Bone marrow (tissue), 2 donors: ENCODE measurements around the gene ZNF385D.

Source experiments
- DNase-seq, 2 donors: peaks; one replicate each; lab custom pipeline; 2025; lab: John Stamatoyannopoulos, UW

ZNF385D gene

DNA sequence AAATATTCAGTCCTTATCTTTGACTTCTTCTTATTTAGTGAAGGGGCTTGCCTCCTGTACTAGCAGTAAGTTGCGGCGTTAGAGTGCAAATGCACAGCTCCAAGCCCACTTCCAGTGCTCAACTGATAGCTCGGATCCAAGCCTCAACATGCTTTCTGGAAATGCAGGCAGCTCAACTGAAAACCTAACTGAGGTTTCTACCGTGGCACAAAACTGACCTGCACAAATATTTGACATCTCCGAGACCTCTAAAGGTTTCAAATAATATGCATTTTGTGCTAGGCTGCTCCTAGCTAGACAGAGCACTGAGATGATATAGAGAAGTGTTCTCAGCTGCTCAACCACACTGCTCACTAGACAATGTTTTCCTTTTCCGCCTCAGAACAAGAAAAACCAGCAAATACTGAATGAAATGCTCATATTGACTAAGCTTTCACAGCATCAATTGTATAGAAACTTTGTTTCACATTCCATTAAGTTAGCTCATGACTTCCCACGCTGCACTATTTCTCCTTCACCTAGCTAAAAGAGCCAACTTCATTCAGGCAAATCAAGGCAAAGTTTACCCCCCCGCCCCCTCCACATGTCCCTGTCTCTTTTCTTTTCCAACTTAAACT lies 822 bp downstream of the ZNF385D start:
- DNase-seq, result no peak

DNA sequence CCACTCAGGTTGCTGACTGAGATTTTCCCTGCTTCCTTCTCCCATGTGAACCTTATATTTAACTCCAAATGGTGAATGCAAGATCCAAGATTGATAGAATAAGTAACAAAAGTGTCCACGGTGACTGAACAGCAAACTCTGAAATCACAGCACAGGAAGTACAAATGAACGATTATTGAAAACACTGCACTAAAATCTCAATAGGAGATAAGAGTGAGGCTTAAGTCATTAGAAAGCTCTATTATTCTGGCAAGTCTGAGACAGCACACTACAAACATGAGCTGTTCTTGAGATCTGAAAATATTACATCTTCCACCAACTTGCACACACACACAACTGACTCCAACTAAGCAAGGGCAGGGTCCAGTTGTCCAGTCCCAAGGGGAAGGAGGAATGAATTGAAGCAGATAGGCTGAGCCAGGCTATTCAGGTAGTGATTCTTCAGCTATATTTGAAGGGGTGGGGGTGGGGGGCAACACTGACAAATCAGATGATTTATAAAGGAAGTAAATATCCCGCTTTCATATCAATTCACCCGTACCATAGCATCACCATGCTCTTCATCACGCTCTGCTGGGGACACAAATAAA lies 2.9 kb downstream of the ZNF385D start:
- DNase-seq, result no peak

DNA sequence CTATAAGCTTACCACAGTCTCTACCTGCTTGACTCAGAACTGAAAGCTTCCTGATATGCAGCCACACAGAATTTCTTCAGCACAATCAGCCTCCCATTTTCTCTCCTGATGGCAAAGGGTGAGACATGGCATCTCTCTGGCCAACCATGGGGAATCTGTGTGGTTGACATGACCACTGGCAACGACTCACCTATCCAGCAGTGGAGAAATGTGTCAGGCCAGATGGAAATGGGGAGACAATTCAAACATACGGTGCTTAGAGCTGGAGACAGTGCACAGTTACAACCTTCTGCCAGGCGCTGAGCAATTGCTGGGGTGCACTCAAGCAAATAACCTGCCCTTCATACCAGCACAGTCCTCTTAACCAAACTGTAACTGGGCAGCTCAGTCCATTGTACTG lies 3.6 kb downstream of the ZNF385D start:
- no peak for DNase-seq

DNA sequence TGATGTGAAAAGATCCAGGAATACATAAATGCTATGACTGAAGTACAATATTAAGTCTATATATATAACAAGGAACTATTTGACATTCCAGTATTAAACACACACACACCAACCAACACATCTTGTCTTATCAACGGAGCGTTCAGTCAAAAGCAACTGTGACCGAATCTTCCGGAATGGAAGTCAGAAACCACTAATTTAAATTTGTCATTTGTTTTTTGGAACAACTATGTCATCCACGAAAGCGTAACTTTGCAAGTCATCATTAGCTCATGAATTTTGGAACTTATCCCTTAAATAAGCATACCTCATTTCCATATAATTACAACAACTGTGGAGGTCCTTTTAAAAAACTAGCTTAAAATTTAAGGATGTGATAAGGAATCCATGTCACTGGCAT lies 5.0 kb downstream of the ZNF385D start:
- DNase-seq, result no peak

DNA sequence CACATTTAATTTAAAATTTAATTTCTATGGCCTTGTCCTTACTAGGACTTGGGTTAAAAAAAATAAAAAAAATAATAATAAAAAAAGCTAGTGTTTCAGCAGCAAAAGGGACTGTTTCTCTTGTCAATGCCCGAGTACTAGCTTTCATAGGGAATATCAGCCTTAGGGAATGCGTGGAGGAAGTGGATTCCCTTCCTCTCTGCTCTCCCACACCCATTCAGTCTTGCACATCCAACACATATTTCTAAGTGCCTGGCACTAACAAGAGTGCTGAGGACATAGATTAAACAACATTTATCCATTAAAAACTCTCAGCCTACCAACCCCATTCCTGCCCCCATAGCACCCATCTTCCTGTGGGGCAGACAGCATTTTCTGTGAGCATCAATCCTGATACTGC lies 6.2 kb downstream of the ZNF385D start:
- DNase-seq, result no peak

DNA sequence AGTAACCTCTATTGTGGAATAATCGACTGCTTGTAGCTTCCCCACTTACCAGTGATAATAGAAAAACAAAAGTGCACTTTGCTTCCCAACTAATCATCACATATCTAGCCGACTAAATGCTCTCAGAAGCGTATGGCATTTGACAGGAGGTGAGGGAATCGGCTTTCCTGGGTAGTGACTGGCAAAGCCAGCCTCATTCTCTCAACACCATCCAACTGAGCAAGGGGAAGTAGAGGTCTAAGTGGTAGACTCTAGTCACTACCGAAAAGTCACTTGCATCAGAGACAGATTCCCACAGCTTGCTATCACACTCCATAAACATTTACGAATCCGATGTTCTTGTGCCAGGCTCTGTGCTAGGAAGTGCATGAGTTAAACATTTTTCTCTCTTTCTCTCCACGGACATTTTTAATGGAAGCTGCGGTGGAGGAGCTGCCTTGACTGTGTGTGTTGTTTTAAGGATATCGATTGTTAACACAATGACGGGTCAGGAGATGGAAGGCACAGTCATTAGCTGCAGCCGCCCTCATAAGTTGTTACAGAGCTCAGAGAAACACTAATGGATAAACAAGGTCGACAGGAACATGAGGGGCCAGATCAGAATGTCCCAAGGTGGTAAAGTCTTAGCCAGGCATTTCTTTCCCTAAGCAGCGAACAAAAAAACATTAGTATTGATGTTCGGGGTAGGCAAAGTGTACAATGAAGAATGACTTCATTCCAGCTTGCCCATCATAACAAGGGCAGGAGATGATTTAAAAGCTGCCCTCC lies 11.9 kb downstream of the ZNF385D start:
- DNase-seq, result no peak

DNA sequence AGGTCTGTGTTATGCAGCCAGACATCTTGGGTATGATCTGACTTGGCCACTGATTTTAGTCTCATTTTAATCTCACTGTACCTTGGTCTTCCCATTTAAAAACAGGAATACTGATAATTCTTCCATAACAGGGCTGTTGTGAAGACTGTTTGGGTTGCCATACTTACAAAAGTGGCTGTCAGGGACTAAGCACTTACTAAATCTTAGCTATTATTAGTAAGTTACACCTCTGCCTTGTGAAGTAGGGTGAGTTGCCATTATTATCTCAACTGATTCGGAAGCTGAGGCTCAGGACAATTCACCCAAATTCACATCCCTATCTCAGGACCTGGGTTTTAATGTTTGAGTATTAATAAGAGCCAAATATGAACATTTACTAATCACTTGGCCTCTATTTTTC lies 12.7 kb downstream of the ZNF385D start:
- no peak for DNase-seq

DNA sequence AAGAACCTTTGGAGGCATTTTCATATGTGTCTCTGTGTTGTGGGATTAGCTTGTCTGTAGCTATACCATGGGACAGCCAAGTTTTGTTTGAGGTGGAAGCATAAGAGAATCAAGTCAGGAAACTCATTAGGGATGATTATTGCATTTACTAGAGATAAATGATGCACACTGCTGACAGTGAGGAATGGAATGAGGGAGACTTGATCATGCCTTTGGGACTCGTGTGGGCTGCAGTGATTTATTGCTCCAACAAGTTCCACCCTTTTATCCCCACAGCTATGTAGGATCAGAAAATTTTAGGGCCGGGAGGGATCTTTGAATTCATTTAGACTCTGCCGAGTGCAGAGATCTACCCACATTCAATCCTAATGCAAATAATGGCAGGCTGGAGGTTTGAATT lies 16.3 kb downstream of the ZNF385D start:
- DNase-seq, result no peak

DNA sequence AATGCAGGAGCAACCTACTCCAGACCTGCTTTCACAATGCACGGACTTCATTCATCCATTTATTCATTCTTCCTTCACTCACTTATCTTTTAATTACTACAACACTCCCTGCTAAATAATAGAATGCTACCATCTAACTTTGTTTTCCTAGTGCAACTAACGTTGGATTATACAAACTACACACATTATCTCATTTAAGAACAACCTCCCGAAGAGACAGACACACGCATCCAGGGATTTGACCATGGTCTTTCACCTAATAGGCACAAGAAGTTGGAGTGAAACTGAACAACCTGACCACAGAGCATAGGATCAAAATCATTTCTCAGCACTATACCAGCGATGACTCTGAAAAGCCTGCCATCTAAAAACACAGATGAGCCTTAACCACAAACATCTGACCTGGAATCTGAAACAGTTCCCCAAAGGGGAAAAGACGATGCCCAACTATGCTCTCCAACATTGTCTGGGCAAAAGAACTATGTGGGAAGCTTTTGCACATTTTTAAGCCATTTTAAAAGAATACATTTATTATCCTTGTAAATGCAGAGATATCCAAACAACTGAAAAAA lies 21.0 kb downstream of the ZNF385D start:
- no peak for DNase-seq

DNA sequence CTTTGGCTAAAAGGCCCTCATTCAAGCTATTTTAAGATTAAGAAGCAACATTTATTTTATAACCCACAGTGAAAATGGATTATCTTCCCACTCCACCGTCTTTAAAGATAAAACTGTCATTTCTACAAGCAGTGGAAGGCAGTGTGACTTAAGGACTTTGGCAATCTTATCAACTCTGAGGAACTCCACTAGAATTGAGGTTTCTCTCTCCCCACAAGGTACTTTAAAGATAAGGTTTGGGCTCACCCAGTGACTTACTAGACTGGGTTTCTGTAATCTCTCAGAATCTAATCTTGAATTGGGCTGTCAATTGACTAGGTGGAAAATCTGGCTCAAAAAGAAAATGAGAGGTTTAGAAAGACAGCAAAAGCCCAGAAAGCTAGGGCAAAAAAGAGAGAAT lies 21.7 kb downstream of the ZNF385D start:
- DNase-seq, result no peak

DNA sequence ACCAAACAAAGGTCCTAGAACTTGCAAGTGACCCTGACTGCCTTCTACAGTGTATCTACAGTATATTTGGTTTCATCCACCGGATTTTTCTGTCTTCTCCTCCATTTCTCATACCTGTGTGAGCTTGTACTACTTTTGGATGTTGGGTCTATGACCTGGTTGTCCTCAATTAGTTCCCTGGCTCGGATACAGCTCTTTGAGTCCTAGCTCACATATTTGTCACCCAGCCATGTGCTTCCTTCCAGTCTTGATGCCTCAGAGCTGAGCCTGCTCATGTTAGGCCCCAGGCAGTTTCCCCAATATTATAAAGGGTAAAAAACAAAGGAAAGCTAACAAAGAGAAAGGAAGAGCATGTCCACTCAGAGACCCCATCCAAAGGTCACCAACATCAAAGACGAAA lies 28.2 kb downstream of the ZNF385D start:
- no peak for DNase-seq

DNA sequence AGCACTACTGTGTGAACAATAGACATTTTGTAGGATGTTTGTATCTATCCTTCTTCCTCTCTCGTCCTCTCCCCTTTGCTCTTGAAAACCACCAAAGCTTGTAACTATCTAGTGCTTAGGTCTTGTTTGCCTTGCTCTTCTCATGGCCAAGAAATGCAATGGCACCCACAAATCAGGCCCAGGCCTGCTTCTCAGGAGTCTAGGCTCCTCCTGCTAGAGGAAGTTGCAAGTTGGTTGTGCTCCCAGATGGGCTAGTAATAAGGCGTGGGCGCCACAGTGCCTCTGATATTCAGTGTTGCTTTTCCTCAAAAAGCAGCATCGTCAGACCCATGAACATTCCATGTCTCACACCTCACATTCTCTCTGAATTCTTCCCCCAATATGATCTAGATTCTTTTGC lies 28.7 kb downstream of the ZNF385D start:
- no peak for DNase-seq

DNA sequence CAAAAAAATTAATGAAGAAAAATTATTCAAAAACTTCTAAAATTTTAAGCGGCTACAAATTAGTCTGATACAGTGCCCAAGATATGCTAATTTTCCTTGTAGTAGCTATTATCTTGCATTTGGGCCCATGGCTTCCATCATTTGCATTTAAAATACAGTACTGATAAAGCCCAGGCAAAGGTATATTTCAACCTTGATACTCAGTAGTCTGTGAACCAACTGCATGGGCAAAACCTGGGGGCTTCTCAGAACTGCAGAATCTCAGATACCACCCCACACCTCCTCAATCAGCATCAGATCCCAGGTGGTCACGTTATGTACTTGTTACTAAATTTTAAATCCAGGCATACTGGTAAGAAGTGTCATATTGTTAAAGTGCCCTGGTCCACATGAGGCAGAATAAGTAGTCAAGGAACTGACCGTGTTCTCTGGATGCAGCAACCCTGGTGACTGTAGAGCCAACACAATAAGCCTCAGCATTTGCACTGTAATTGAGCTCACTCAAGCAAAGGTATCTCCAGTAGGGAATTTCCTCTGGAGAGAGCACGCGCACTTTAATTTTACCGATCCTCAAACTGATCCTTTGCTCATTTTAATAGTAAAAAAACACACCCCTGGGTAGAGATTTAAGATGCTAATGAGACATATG lies 31.9 kb downstream of the ZNF385D start:
- no peak for DNase-seq

DNA sequence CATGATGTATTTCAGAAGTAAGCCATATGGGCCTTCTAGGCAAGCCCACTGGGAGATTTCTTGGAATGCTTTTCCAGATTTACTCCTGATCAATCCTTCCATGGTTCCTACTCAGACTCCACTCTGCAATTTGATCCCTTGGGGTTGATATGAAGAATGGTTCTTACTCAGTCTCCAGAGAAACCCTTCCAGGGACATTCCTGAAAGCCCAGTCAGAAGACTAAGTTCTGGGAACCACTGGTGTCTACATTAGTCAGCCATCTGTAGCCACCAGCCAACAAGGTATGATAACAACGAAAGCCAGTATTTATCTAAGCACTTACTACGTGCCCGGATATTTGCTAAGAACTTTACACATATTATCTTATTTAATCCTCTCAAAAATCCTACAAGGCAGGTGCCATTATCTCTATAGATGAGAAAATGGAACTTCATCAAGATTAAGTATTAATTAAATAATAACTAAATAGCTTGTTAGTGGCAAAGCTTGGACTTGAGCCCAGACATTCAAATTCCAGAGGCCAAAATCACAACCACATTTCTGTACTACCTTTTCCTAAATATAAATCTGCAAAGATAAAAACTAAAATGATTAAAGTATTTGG lies 32.7 kb downstream of the ZNF385D start:
- DNase-seq, result no peak

DNA sequence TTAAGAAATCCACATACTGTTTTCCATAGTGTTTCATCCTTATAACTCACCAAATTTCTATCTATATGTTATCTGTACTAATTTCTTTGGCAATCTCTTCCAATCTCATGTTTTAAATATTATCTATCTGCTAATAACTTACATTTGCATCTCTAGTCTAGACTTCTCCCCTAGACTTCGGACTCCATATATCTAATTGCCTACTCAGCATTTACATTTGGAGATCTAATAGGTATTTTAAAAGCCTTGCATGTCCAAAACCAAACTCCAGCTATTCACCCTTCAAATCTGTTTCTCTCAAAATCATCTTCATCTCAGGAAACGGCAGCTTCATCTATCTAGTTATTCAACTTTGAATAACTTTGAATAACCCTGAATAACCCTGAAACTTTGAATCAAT lies 35.3 kb downstream of the ZNF385D start:
- no peak for DNase-seq

DNA sequence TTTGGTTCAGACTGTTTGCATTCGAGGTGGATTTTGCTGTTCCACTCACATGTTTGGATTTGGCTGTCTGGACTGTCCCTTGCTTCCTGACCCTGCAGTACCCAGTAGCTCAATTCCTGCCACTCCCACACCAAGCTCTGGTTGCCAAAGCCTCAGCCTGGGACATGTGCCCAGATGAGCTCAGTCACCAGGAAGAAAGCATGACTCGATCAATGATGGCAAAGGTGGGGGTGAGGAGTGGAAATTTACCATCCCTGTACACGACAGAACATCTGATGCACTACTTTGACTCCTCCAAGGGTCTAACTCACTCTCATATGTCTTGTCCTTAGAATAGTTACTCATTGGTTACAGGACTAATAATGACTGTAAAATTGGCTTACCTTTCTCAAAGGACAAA lies 45.2 kb downstream of the ZNF385D start:
- no peak for DNase-seq

DNA sequence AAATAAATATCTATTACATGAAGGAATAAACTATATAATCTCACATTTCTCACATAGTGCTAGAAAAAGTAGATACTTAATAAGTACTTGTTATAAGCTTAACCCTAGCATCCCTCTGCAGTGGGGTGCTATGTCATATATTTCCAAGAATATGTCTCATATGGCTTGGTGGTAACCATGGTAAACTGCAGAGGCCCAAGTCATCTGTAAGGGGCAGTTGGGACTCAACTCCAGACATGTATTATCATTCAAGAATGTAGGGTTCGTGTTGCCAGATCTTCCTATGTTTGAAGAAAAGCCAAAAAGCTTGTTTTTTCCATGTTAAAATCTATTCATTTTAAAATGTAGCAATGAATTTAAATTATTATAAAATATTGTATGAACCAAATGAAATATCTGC lies 46.2 kb downstream of the ZNF385D start:
- no peak for DNase-seq

DNA sequence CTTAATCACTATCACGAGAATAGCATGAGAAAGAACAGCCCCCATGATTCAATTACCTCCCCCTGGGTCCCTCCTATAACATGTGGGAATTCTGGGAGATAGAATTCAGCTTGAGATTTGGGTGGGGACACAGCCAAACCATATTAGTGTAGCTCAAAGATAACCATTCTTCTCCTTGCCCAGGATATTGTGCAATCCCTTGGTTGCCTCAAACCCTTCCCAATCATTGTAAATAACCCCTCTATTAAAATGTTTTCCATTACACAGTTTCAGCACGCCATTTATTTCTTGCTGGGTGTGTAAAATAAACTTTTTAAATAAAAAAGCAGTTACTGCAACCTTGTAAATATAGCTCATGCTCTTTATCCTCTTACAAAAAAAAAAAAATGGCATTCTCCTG lies 47.7 kb downstream of the ZNF385D start:
- no peak for DNase-seq

DNA sequence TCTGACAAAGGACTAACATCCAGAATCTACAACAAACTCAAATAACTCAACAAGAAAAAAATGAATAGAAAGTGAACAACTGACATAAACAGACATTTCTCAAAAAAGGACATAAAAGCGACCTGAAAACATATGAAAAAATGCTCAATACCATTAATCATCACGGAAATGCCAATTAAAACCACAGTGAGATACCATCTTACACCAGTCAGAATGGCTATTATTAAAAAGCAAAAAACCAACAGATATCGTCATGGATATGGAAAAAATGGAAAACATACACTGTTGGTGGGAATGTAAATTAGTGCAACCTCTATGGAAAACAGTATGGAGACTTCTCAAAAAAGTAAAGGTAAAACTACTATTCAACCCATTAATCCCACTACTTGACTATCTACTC lies 53.3 kb downstream of the ZNF385D start:
- DNase-seq, result no peak

DNA sequence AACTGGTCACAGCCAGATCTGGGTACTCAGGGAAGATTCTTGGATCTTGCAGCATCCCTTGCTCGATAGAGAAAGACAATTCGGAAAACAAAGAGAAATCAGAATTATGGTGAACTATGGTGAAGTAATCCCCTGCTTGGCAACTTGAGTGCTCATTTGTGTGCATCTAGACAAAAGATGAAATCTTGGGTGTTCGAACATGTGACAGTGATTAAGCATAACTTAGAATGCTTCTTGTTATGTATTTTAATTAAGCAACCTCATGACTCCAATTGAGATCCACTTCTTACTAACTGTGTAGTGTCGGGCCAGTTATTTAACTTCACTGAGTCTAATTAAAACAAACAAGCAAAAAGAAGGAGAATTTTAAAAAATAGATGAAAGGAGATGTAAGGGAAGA lies 56.5 kb downstream of the ZNF385D start:
- no peak for DNase-seq

DNA sequence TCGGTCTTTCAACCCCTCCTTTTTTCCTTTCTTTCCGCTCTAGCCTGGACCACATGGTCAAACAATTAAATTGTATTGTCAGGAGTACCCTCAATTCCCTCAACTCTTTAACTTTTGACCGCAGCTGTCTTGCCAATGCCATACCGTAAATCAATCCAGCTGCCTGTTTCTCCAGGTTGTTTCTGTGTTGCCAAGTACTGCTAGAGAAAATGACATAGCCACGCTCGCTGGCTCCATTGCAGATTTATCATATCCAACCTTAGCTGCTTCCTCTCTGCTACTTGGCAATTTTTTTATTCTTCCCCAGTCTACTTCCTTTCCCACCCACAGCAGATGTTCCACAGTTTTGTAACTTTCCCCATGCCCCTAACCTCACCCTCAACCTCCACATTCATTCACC lies 60.0 kb downstream of the ZNF385D start:
- no peak for DNase-seq

DNA sequence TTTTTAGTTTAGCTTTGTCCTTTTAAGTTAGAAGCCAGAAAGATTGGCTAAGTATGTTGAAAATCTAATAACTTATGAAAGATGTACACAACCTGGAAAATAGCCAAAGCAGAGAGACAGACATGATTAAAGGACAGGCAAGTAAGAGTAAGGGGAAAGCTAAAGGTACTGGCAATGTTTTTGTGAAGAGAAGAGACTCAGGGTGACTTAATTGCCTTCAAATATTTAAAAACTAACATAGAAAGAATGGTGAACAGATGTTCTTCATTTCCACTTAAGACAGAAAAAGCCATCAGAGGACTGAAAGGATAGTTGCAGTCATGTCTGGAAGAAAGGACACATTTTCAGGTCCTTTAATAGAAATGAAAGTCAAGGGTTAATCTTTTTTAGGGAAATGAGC lies 68.8 kb downstream of the ZNF385D start:
- DNase-seq, result no peak
